DMS79 treated with DMSO at 0.1 percent for 48 hours (cell line): ENCODE results near the gene MAD1L1.
"Not testable (repeated sequence)": the region's sequence is repeated elsewhere in the genome, so short reads cannot be mapped to it uniquely, and the experiment has no call there.

Experiments
- DNase-seq: peaks from one replicate; lab custom pipeline; 2025; lab: John Stamatoyannopoulos, UW

The MAD1L1 gene

DNA sequence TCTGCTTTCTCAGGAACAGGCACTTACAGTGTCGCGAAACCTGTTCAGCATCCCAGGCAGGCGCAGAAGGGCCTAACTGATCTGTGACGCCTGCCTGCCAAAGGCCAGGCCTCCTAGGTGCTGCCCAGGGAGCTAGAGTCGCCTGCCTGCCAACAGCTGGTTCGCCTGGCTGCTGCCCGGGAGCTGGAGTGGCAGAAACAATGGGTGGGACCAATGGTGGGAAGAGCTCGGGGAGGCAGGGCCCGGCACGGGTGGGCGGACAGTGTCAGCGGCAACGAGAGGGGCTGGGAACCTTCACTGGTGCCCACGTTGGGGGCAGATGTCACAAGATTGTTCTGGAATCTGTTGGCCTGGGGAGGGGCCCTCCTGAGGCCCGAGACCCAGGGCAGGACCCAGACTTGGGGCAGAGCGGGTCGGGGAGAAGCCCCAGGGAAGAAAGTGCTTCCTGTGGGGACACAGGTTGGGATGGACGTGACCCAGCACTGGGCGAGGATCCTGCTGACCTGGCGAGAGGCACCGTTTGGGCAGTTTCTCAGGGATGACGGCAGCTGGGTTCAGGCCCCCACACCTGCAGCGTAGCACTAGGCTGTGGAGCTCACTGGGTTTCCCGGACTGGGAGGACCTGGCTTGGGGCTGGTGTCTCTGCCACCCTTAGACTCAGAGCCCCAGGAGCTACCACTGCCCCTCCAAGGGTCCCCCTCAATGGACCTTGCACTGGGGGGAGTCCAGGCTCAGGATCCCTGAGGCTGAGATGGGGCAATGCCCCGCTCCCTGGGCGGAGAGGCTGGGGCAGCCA is 380.8 kb downstream of the MAD1L1 start:
- peak; percentile 78 for DNase-seq

GRCh38 chr7:1850976-1851571 is 381.7 kb downstream of the MAD1L1 start:
- no peak for DNase-seq

- no peak for DNase-seq
Measured at GRCh38 chr7:1850111-1850975, 382.4 kb downstream of the MAD1L1 start.

- DNase-seq = no peak
Measured at GRCh38 chr7:1849351-1850041, 383.2 kb downstream of the MAD1L1 start.

DNA sequence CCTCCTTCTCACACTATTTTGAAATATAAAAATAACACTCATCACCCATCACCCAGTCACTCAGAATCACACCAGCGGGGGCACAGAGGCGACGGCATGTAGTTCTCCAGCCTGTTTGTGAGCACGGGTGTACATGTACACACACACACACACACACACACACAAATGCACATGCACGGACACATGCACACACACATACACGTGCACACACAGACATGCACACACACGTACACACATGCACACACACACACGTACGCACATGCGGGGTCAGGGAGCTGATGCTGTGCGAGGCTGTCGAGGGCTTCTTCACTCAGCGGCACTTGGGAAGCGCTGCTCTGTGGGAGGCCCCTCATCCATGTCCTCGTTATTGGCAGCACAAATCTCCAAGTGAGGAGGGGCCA is 383.8 kb downstream of the MAD1L1 start:
- DNase-seq = peak; percentile 41

GRCh38 chr7:1848013-1848640 is 384.6 kb downstream of the MAD1L1 start:
- no peak for DNase-seq

DNA sequence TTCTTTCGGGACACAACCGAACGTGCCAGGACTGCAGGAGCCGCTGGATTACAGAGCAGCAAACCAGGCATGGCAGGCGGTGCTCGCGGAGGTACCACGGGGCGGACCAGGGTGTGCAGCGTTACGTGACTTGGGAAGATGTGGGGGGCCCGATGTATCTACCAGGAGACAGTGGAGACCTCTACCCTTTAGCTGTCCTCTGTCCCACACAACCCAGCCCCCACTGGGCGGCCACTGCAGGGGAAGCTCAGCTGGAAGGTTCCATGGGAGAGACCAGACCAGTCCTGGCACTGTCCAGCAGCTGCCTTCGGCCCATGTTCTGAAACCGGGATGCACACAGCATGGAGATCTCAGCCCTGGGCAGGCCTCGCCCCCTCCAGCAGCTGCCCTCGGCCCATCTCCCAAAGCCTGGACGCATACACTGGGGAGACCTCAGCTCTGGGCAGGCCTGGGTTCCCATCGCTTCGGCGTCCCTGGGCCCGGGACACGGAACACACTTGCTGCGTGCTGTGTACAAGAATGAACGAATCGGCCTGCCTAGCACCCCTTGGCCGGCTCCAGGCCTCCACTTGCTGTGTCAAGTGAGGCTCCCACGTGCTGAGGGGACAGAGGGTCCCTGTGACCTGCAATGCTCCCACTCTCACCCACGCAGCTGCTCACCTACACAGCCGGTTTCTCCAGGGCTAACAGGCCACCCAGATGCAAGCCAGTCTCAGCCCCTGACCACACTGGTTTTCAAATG is 385.3 kb downstream of the MAD1L1 start:
- DNase-seq = no peak

DNA sequence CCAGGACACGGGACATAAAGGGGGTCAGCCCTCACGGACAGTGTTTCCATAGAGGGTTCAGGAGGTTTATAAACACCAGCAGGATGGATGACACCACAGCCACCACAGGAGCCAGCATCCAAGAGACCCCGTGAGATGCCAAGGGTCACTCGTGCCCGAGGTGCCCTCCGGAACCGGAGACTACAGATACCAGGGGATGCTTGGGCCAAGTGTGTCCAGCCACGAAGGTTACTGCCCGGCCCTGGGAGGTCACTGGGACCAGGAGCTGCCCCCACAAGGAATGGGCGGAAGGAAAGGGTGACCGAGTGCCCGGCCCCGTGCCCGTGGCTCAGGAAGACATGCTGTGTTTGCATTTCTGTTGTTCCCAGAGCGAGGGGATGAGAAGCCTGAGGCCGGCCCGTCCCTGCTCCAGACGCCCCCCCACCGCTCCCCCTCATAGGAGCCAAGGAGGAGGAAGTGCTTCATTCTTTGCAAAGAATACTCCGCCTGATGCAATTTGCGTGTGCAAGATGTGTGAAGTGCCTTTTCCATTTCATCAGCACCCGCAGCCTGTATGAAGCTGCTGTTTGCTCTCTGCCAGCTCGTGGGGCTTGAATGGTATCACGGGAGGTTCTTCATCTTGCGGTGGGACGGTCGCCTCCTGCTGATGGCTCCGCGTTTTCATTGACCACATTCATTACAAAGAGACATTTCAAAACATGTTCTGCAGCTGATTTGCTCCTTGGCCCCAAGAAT is 386.2 kb downstream of the MAD1L1 start:
- DNase-seq = no peak

DNA sequence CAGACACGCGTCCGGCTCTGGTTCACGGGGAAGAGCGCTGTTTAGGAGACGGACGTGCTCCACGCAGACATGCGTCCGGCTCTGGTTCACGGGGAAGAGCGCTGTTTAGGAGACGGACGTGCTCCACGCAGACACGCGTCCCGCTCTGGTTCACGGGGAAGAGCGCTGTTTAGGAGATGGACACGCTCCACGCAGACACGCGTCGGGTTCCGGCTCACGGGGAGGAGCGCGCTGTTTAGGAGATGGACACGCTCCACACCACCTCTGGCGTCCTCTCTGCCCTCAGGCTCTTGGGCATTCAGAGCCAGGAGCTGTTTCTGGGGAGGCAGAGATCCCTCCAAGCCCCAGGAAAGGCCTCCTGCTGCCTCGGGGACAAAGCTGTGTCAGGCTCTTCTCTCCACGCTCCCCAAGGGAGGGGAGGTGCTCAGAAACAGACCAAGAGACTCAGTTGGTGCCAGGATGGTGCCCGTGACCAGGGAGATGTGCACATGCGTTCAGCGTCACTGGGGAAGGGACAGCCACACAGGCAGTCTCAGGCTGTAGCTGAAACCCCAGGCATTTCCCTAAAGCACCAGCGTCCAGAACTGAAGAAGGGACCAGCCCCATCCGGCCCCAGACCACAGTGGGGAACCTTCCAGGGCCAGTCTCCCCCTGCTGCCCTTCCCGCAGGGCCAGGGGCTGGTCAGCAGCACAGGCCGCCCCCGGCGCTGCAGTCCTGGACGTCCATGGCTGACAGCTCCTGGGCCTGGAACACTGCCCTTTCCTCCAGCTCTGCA is 387.0 kb downstream of the MAD1L1 start:
- no peak for DNase-seq

DNA sequence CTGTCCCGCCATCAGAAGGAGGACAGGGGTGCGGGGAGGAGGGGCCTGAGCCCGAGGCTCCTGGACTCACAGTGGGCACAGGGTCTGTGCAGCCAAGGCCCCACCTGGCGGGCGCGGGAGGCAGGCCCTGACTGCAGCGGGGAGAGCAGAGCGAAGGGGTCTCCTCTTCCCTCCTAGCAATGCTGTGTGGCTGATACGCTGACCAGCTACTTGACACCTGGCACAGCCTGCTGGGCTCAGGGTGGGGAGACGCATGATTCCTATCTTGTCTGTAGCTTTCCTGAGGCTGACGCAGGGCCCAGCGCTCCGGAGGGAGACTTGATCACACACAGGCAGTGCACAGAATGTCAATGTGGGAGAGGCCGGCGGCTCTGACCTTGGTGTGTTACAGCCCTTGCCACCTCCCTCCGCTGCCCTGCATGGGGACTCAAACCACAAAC is 387.8 kb downstream of the MAD1L1 start:
- DNase-seq = no peak

DNA sequence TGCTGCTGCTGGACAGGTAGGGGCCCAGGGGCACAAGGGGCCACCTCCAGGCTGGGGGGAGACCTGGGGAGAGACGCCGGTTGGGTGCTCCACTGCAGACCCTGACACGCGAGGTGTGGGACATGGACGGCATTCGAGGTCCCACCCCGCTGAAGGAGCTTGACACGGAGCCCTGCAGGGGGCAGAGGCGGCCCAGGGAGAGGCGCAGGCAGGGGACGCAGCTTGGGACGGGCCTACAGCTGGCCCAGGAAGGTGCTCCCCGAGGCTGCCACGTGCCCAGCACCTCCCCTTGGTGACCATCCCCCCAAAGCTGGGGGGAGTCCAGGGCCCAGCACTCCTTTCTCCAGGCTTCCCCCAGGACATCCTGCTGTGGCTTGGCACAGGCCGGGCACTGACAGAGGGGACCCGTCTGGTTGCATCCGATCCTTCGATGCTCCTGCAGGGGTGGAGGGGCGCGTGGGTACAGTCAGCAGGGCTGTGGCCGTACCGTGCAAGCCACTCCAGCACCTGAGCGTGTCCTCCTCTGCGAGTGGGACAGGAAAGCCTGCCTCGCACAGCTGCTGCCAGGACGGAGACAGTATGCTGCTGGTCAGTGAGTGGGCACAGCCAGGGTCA is 388.3 kb downstream of the MAD1L1 start:
- no peak for DNase-seq

GRCh38 chr7:1843921-1844335 is 388.8 kb downstream of the MAD1L1 start:
- DNase-seq = no peak

GRCh38 chr7:1843271-1843861 is 389.4 kb downstream of the MAD1L1 start:
- DNase-seq = peak; percentile 90

- no peak for DNase-seq
Measured at GRCh38 chr7:1842321-1843221, 390.2 kb downstream of the MAD1L1 start.

GRCh38 chr7:1841286-1842021 is 391.3 kb downstream of the MAD1L1 start:
- not testable (repeated sequence) for DNase-seq

- not testable (repeated sequence) for DNase-seq
Measured at GRCh38 chr7:1840744-1841143, 392.0 kb downstream of the MAD1L1 start.

GRCh38 chr7:1839701-1840100 is 393.0 kb downstream of the MAD1L1 start:
- no peak for DNase-seq
